ENCODE results near the gene ASGR2.

Gene ASGR2

DNA sequence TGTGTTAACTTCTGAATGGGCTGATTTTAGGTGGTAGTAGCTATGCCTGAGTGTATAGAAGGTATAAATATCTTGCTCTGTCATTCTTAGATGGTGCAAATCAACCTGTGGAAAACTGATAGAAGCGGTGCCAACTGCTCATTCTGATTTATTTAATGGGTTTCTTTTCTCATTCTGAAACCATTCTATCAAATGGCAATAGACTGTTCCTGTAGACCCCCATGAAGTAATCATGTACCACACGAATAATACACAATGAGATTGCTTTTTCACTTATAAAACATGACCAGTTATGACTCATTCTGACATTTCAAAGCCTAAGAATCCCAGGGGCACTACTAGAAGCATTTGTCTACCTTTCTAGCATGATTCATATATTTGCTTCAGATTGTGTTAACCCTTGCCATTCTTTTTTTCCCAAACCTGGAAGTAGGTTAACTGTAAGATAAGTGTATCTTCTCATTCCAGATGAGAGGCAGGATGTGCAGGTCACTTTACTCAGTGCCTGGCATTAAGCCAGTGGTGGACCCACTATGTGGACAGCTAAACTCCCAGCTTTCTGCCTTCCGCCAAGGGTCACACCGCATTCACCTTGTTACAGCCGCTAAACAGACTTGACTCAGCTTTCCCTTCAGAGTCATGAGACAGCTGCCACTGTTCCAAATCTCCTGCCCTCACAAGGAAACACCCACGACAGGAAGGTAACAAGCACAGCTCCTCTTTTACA is 54.3 kb downstream of the ASGR2 start:
- DNase-seq, result no peak

DNA sequence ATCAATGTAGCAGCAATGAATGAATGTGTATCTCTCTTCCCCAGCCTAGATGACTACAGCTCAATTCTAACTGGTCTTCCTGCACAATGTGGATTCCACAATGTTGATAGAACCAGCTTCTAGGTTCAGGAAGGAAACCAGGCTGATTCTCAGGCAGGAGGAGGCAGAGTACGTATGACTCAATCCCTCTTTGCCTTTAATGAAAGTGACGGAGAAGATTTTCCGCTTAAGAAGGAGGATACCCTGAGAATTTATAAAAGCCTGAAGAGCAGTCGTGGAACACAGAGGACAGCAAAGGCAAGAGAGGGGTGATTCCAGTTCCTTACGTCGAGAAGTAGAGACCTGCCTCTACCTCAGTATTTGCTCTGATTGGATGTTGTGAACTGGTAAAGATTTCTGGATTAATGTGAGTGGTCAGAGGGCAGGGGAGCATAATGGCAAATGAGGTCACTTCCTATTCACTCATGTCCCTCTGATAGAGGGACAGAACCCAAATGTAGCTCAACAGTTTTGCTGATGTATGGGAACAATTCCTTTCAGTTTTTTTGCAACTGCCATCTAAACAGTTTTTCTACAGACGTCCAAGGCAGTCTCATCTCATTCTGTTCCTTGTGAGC is 55.7 kb downstream of the ASGR2 start:
- no peak for DNase-seq

DNA sequence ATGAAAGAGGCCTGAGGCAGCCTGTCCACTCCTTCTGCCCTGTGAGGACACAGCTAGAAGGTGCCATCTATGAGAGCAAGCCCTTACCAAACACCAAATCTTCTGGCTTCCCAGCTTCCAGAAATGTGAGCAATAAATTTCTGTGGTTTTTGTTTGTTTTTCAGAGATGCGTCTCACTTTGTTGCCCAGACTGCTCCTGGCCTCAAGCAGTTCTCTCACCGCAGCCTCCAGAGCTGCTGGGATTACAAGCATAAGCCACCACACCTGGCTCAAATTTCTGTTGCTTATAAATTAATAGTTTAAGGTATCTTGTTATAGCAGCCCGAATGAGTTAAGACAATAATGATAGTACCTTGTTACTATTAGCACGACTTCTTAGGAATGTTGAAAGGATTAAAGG is 58.2 kb downstream of the ASGR2 start:
- DNase-seq, result no peak
